CD4-positive, alpha-beta T cell treated with Interleukin-6 for 4 hours (primary cell): Measurements from ENCODE around the gene RAB8B.
"Not testable (repeated sequence)": the region's sequence is repeated elsewhere in the genome, so short reads cannot be mapped to it uniquely, and the experiment has no call there.

ENCODE experiments used
- DNase-seq: peaks from one replicate; pipeline ENCODE4 v3.0.0-alpha.2; 2020; ENCODE audit warnings: mixed read lengths

The RAB8B gene

DNA sequence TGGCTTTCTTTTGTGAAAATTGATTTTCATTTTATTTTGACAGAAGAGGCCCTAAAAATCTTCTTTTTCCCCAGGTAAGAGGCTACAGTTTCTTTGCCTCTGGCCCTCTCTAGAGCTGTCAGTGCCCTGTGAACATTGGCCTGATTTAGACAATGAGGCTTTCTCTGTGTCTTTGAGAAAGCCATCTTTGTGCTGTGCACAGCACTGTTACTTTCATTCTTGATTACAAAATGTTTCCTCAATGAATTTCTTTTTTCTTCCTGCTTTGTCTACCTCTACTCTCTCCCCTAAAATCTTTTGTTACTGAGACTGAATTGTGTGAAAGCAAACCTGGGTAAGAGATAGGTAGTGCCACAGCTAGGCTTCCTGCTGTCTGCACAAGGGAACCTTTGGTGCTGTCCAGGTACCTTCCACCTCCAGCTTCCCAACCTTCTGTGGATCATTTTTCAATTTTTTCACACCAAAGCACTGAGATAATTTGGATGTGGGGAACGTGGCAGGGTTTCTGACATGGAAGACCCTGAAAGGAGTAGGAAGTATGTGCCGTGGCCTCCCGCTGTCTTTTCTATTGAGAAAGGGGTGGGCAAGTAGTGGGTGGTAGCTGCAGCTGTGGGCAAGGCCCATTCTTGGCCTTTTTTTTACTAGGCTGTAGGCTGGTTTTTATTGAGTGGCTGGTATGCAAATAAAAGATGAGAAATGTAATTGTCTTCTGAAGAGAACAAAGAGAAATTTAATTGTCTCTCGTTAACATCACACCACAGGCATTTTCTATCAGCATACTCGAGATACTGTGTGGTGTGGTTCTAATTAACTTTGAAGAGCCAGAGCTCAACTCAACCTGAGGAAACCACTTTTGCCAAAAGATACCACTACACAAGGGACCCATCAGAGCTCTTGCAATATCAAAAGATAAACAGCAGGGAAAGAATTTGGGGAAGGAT, 21.0 kb downstream of the RAB8B start:
- DNase-seq: no peak

DNA sequence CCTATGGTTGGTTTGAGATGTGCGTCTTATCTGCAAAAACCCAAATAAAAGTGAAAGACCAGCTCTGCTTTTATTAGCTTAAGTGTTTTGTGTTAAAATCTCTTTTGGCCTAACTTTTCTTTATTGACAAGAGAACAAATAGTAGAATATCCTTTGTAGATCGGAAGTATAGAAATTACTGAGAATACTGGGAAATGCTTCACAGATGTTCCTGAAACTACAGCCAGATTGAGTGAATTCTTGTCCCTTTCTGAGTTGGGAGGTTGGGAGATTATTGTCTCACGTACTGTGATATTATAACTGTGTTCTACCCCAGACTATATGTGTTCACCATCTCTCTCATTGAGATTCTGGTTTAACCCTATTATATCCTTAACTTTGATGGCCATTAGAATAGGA, 21.7 kb downstream of the RAB8B start:
- no peak for DNase-seq

DNA sequence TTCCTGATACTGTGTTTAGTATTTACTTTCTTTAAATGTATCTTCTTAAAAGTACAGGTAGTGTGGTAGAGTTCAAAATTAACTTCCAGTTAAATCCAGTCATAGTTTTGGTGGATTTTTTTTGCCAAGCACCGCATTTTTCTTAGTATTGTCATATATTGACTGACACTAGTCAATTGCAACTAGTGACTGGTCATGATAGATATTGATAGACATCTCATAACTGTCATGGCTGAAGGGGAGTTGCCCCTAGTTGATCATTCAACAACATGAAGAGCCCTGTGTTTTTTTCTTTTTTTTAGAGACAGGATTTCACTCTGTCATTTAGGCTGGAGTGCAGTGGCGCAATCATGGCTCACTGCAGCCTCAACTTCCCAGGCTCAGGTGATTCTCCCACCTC, 22.1 kb downstream of the RAB8B start:
- no peak for DNase-seq

DNA sequence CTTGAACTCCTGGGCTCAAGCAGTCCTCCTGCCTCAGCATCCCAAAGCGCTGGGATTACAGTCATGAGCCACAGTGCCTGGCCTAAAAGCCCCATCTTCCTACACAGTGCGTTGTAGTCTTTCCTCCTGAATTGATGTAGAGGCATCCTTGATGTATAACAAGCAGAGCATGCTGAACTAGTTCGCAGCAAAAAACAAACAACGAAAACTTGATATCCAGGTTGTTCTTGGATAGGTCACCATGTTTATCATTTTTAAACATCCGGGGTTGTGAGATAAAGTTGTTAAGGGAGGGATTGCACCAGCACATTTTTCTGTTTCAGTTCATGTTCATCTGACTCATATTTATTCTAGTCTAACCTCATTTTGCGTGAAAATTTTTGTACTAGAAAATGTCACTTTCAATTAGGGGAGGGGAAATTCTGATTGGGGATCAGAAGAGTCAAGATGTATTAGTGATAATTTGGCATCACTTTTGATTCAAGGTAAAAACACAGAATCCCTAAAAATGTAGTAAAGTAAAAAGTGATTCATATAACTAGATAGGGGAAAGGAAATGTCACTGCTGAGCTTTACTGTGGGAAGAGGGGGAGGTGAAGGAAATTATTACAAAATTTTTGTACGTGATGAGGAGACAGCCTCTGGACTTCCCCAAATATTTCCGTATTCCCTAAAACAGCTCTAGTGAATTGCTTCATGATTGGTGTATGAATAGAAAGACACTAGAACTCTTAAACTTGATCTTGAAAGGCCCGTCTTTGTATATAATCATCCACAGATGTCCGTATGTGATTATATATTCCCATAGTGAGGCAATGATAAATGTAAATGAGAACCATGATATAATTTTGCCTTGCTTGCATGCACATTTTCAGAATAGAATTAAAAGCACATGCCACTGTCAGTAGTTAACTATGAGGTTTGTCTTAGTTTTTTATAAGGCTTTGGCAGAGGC, 22.9 kb downstream of the RAB8B start:
- no peak for DNase-seq

DNA sequence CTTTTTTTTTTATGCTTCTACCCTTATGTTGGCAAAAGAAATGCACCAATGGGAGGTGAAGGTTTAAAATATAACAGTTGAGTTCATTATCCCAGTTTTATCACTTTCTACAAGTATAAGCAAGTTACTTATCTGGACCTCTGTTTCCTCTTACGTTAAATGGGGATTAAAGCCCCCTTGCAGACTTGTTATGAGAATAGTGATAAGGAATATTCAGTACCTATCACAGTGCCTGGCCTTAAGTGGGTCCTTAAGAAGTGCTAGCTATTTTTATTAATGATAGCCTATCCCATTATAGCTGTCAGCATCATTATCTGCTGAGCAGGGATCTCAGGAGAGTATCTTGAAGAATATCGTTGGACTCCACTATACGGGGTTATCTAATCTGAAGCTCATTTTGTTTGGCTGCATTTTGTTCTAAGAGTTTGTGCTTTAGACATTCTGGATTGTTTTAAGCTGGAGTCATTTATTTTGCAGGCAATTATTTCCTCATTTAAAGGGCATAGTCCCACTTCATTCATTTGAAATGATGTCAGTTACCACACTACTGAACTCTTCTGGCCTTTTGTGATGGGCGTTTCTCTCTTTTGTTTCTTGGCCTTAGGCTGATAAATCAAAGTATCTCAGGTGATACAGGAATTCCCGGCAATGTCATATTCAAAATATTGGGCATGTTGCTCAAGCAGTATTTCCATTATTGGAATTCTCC, 28.8 kb downstream of the RAB8B start:
- no peak for DNase-seq

DNA sequence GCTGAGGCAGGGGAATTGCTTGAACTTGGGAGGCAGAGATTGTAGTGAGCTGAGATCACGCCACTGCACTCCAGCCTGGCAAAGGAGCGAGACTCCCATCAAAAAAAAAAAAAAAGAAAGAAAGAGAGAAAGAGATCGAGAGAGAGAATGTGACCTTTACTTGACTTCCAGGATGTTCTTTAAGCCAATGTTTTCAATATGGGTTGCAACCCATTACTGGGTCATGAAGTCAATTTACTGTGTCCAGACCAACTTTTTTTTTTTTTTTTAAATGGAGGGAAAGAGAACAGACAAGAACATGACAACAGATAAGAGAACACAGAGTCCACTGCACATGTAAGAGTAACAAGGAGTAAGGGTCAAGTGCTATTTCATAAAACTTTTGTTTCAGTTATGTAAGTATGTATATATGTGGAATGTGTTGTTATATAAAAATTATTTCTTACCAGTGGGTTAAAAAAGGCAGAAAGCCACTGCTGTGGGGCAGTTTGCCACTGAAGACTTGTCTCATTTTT, 29.8 kb downstream of the RAB8B start:
- DNase-seq: no peak

DNA sequence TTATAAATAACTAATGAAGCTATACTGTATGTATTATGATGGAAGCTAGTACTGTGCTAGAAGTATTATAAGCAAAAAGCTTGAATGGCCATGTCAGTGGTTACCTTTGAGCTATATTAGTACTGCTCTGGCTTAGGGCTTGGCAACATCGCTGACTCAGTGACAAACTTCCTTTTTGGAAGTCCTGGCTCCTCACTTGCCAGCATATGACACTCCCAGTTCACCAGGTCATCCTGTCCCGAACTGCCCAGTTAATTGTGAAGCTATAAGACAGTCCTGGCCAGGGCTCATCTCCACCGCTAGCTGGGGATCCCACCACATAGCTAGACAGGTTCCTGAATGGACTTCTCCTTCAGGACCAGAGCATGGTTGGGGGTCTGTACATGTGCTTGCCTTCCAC, 31.9 kb downstream of the RAB8B start:
- no peak for DNase-seq

DNA sequence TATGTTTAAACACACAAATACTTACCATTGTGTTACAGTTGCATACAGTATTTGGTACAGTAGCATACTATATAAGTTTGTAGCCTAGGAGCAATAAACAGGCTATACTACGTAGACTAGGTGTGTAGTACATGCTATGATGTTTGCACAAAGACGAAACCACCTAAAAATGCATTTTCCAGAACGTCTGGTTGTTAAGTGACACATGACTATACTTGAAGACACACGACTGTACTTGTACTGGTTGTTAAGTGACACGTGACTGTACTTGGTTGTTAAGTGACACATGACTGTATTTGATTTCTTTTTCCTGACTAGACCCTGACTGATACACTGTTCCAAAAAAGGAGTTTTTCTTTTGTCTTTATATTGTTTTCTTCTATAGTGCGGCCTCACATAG, 34.1 kb downstream of the RAB8B start:
- DNase-seq: no peak

DNA sequence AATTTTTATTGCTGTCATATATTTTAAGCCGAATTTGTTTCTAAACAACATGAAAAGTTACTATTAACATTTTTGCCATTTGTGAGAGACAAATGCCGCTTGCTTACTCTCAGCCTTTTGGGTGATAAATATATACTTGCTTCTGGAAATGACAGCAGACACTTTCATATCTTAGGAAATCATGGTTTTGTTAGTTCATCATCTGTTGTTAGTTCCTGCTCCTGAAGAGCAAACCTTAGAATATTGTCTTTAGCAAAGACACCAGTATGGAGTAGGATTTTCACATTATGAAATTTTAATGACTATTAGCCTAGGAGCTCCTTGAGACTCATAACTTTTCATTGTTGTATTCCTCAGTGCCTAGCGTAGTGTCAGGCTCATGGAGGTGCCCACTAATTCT, 36.0 kb downstream of the RAB8B start:
- no peak for DNase-seq

DNA sequence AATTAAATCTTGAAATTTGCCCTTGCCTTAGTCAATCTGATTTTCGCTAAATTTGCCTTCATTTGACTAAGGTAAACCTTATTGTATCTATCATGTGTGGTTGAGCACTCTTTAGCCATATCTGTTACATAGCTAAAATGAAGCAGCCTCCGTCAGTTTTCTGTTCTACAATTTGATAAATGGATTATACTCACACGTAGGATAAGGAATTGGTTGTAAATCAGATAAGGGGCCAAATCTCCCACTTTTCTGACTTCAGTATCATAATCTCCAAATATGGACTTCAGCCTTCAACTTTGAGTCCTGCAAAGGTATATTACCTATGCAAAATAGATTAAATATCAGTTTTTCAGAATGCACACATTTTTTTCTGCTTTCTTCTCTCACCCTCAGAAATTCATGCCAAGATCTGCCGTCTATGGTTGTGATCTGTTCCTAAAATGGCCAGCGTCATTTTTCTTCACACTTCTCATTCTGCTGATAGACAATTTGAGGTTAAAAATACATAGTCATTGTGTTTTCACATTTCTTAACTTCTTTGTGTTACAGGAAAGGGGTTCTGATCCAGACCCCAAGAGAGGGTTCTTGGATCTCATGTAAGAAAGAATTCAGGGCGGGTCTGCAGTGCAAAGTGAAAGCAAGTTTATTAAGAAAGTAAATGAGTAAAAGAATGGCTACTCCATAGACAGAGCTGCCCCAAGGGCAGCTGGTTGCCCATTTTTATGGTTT, 36.9 kb downstream of the RAB8B start:
- no peak for DNase-seq

DNA sequence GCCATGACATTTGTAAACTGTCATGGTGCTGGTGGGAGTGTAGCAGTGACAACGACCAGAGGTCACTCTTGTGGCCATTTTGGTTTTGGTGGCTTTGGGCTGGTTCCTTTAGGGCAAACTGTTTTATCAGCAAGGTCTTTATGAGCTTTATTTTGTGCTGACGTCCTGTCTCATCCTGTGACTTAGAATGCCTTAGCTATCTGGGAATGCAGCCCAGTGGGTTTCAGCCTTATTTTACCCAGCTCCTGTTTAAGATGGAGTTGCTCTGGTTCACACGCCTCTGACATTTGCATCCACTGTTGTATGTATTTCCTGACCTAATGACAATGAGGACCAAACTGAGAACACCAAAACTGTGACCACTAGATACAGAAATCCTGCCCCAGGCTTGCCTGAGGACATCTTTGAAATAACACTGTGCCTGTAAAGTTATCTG, 37.6 kb downstream of the RAB8B start:
- no peak for DNase-seq

DNA sequence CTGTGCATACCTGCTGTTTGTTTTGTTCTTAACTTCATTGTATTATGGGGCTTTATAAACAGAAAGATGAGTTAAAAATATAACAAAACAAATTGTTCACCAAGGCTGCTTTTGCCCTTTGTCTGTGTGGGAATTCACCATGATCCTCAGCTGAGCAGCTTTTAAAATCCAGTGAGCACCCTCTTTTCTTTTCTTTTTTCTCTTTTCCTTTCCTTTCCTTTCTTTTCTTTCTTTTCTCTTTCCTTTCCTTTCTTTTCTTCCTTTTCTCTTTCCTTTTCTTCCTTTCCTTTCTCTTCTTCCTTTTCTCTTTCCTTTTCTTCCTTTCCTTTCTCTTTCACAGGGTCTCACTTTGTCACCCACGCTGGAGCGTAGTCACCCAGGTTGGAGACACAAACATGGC, 38.3 kb downstream of the RAB8B start:
- no peak for DNase-seq

DNA sequence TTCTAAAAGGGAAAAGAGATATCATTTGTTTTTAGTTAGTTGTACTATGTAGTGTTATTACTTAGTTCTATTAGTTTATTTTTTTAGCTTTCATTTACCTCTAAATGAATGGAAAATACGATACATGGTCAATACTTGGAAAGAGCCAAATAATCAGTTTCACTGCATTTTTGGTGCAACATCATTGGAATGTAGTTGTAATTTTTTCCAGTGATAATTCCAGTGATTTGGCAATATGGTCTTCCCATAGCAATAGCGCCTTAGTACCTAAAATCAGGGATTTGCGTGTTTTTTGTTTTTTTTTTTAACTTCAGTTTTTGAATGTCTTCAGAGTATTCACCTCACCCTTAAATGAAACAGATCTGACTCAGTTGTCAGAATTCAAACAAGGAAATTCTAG, 41.8 kb downstream of the RAB8B start:
- no peak for DNase-seq

DNA sequence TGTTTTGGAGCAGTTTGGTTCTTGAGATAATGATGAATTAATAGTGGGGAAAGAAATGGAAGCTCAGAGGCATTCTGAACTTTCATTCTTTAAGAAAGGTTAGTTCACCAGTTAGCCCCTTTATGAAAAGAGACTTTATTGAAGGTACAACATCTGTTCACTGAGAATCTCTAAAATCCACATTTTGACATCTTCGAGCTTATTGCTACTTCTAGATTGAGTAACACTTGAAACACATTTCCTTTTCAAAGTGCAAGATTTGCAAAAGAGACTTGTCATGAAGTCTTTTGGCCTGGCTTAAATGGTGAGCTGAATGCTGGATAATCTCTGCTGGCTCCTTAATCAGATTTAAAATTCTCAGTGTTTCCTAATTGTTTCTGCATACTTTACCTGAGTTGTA, 42.3 kb downstream of the RAB8B start:
- DNase-seq: no peak

DNA sequence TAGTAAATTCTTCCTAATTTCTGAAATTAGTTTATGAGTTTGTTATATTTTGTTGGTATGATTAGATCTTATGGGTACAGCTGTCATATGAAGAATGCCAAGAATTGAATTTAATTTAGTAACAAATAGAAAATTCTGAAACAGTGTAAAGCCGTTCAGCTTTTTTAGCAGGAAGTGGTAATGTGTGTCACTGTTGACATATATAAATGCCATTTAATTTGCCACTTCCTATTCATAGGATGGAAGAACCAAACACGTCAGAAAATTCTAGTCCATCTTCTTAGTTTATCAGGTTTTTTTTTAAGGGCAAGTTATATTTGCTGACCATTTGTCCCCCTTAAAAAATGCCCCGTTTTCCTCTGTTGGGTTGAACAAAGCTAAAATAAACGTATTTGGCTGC, 43.0 kb downstream of the RAB8B start:
- DNase-seq: no peak

DNA sequence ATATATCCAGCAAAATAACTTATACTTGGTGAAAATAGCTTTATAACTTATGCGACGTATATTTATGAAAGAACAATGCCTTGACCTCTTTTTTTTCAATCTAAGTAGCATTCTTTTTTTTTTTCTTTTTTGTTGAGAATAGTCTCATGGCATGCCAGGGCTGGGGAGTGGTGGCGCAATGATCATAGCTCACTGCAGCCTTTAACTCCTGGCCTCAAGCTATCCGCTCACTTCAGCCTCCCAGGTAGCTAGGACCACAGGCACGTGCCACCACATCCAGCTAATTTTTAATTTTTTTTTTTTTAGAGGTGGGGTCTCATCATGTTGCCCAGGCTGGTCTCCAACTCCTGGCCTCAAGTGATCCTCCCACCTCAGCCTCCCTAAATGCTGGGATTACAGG, 43.5 kb downstream of the RAB8B start:
- no peak for DNase-seq

DNA sequence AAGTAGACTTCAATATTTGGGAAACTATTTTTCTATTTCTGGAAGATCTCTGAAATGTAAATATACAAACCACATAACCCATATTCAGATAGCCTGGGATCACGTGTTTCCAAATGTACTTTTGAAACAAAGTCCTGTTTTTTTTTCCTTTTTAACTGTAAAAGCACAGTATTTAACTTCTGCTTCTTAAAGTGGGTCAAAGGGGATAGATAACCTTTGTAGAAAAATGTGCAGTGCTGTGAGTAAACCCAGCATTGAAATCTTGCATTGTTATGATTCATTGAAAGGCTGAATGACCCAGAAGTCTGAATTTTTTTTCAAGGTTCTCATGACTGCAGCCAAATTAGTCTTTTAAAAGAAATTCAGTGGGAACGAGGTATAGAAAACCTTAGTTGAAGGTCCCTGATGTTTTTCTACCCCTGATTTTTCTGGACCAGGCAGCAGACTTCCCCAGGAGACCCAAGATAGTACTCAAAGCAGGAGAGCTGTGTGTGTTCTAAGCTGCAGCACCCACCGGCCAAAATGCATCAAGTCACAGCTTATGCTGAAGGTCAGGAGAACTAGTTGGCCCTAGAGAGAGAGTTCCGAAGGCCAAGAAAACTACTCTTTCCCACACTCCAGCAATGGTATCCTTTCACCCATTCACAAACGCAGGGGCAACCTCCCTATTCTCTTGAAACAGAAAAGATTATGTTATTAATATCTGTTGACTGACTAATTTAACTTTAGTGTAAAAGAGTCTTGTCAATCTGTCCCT, 44.4 kb downstream of the RAB8B start:
- DNase-seq: no peak

DNA sequence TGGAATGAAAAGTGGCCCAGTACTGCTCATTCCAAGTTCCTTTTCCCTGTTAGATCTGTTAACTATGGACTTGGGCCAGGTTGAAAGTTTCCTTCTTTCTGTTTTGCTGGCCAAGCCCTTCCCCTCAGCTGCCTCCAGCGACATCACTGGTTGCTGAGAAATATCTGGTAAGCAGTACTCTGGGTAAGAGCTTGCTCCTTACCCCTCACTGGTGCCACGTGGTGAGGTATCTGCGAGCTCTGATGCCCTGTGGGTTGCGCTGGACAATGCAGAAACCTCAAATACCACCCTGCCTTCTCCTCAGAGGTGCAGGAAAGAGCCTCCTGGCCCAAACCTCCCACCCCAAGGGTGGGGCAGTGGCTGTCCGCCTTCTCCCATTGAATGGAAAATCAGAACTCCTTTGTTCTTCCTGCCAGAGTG, 45.1 kb downstream of the RAB8B start:
- DNase-seq: no peak

DNA sequence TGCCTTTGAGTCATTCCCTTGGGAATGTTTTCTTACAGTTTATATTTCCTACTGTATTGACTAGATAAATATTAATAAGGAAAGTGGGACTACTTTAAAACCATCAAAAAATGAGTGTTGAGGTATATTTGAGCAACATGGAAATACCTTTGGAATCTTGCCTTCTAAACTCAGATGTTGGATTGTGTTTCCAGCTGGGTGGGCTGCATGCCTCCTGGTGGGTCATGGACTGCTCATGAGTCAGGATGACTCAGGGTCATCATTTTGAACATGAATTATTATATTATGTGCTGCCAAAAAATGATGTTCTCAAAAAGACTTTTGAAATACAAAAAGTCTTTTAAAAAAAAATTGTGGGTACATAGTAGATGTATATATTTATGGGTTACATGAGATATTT, 46.9 kb downstream of the RAB8B start:
- no peak for DNase-seq

DNA sequence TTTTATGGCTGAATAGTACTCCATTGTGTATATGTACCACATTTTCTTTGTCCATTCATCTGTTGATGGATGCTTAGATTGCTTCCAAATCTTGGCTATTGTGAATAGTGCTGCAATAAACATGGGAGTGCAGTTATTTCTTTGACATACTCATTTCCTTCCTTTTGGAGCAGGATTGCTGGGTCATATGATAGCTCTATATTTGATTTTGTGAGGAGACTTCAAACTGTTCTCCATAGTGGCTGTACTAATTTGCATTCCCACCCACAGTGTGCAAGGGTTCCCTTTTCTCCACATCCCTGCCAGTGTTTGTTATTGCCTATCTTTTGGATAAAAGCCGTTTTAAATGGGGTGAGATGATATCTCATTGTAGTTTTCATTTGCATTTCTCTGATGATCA, 47.7 kb downstream of the RAB8B start:
- not testable (repeated sequence) for DNase-seq

DNA sequence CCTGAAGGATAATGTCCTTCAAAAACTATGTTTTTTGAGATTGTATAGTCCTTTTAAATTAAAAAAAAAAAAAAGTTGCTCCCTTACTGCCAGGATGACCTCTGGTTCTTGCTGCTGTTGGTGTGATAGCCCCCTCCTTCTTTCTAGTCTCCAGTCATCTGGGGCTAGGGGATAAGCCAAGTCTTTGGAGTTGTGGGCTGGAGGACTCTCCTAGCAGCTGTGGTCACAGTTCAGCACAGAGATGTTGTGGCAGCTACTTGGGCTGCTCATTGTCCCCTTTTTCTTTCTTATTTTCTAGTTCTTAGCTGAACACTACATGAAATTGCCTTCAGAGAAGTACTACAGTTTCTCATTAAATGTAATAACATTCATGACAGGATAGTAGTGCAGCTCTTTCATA, 48.8 kb downstream of the RAB8B start:
- DNase-seq: no peak
